HG03095 (cell line): Measurements from ENCODE around the gene GPX2.

Experiments used
- ATAC-seq: cut with Tn5 transposase; IDR thresholded peaks from one replicate; pipeline ENCODE4 v1.9.1; 2021; ENCODE audit warnings: moderate library complexity; ENCODE audit not compliant: unreplicated experiment

GPX2 gene

GRCh38 chr14:64960762-64961276, 18.3 kb upstream of the GPX2 start:
- ATAC-seq: no peak

GRCh38 chr14:64958743-64959142, 16.2 kb upstream of the GPX2 start:
- no peak for ATAC-seq

GRCh38 chr14:64958201-64958600, 15.7 kb upstream of the GPX2 start:
- ATAC-seq: no peak

- ATAC-seq: no peak
Measured at GRCh38 chr14:64956697-64957406, 14.3 kb upstream of the GPX2 start.

GRCh38 chr14:64955297-64955696, 12.8 kb upstream of the GPX2 start:
- ATAC-seq: no peak

- no peak for ATAC-seq
Measured at GRCh38 chr14:64954491-64955240, 12.1 kb upstream of the GPX2 start.

GRCh38 chr14:64953661-64954060, 11.1 kb upstream of the GPX2 start:
- no peak for ATAC-seq

- ATAC-seq: no peak
Measured at GRCh38 chr14:64953310-64953654, 10.7 kb upstream of the GPX2 start.

GRCh38 chr14:64952598-64953309, 10.2 kb upstream of the GPX2 start:
- peak; percentile 72 for ATAC-seq

GRCh38 chr14:64951724-64952123, 9.2 kb upstream of the GPX2 start:
- ATAC-seq: no peak

- no peak for ATAC-seq
Measured at GRCh38 chr14:64951291-64951690, 8.7 kb upstream of the GPX2 start.

- no peak for ATAC-seq
Measured at GRCh38 chr14:64950889-64951288, 8.3 kb upstream of the GPX2 start.

GRCh38 chr14:64948612-64949210, 6.2 kb upstream of the GPX2 start:
- ATAC-seq: no peak

GRCh38 chr14:64947710-64948611, 5.4 kb upstream of the GPX2 start:
- no peak for ATAC-seq

- ATAC-seq: no peak
Measured at GRCh38 chr14:64946310-64947045, 3.9 kb upstream of the GPX2 start.

- ATAC-seq: no peak
Measured at GRCh38 chr14:64945431-64946178, 3.1 kb upstream of the GPX2 start.

- ATAC-seq: no peak
Measured at GRCh38 chr14:64944861-64945260, 2.3 kb upstream of the GPX2 start.

GRCh38 chr14:64944041-64944440, 1.5 kb upstream of the GPX2 start:
- no peak for ATAC-seq

- no peak for ATAC-seq
Measured at GRCh38 chr14:64943556-64943955, 1.0 kb upstream of the GPX2 start.
